ENCODE measurements around the gene PALLD.

The PALLD gene

DNA sequence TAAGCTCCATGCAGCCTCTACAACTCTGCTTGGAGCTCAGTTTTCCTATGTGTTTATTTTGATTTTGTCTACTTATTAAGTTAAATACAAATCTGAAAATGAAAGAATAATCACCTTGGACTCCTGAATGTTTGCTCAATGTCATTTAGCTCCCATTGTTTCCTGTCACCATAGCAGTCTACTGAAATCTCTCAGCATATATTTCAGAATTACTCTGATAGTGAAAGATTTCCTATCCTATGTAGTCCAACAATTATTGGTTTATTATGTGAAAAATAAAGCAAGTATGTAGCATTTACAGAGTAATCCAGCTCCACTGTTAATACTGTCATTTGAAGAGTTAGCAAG, 344.8 kb downstream of the PALLD start:
- no peak for DNase-seq (ENCODE audit: low read depth)

DNA sequence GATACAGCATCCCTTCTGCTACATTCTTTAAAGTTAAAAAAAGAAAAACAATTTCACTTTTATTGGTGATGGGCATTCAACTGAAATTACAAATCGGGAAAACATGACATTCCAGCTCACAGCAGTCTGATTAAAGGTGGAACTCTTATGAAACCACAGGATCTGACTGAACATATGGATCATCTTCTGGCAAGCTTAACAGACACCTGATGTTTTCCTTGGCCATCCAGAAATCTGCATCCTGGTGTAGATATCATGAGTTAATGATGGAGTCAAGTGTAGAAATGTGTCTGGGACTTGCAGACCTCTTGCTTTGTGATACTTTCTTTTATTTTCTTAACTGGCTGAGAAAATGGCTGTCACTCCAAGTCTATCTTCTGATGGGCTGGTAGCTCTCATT, 345.3 kb downstream of the PALLD start:
- no peak for DNase-seq (ENCODE audit: low read depth)
- H3K4me3 ChIP-seq (ENCODE audit: low read length): no peak overlapping the region
- TF ChIP-seq, protein P1, sequence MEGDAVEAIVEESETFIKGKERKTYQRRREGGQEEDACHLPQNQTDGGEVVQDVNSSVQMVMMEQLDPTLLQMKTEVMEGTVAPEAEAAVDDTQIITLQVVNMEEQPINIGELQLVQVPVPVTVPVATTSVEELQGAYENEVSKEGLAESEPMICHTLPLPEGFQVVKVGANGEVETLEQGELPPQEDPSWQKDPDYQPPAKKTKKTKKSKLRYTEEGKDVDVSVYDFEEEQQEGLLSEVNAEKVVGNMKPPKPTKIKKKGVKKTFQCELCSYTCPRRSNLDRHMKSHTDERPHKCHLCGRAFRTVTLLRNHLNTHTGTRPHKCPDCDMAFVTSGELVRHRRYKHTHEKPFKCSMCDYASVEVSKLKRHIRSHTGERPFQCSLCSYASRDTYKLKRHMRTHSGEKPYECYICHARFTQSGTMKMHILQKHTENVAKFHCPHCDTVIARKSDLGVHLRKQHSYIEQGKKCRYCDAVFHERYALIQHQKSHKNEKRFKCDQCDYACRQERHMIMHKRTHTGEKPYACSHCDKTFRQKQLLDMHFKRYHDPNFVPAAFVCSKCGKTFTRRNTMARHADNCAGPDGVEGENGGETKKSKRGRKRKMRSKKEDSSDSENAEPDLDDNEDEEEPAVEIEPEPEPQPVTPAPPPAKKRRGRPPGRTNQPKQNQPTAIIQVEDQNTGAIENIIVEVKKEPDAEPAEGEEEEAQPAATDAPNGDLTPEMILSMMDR (conservative IDR thresholded peaks at IDR 0.05; ENCODE audit: low read depth, low read length): no peak

More for the DNA sequence above, 344.8 kb downstream of the PALLD start:
- H3K4me3 ChIP-seq (ENCODE audit: low read length): no peak overlapping the region
- TF ChIP-seq, protein P1 (conservative IDR thresholded peaks at IDR 0.05; ENCODE audit: low read depth, low read length): no peak

DNA sequence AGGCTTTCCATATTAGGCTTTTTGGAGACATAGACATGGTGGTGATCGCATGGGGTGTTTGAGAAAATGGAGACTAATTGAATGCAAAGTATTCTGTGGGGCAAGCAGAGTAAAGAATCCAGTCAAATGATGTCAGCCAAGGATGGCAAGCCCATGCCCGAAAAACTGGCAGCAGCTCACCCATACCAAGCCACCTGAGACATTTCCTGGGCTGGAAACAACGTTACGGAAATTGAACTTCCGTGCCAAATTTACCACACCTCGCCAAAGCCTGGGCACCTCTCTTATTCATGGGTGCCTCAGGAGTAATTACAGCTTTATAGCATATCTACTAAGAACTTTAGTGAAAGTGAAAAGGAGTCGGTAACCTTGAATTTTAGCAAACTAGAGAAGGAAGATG, 346.8 kb downstream of the PALLD start:
- TF ChIP-seq, protein P1 (conservative IDR thresholded peaks at IDR 0.05; ENCODE audit: low read depth, low read length): no peak
- no peak for DNase-seq (ENCODE audit: low read depth)
- no peak overlapping the region for H3K4me3 ChIP-seq (ENCODE audit: low read length)

DNA sequence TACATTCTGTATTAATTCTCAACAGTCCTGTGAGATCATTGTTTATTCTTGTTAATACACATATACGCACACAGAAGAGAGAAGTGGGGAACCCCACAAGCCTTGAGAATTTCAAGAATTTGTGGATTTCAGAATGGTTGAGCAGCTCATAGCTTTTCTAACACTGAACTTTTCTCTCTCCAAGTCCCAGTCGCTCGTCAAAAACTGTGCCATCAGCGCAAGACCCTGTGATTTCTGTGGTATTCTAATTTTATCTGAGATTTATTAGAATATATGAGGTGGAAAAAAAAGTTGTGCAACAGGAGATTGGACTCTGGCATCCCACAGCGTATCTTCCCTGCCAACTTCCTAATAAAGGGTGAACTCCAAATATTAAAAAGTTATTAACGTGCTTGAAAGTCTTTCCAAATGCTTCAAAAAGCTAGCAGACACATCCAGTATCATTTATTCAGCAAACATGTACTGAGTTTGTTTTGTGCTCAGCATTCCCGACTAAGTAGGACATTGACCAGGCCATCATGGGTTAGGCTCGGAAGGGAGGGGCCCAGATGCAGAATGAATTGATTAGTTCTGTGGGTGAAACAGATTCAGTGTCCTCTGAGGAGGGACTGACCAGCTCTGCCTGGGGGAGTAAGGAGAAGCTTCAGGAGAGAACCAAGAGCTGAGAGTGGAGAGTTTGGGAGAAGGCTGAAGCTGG, 347.6 kb downstream of the PALLD start:
- TF ChIP-seq, protein P1 (conservative IDR thresholded peaks at IDR 0.05; ENCODE audit: low read depth, low read length): no peak
- H3K4me3 ChIP-seq (ENCODE audit: low read length): no peak overlapping the region
- DNase-seq (ENCODE audit: low read depth): no peak

DNA sequence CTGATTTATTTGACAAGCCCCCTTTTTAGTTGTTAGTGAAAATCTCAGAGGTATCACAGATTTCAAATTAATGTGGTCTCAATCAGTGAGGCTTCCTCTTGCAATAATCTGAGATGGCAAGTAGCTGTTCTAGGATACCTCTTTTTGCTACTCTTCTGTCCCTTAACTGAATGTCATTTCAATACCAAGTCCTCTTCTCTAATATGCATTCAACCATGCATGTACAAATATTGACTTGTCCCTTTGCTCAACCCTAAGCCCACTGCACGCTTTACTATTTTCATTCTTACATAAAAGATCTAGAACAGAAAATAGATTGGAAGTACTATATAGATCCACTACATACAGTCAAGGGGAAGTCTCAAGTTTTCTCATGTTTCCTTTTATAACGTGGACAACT, 349.0 kb downstream of the PALLD start:
- no peak overlapping the region for H3K4me3 ChIP-seq (ENCODE audit: low read length)
- TF ChIP-seq, protein P1 (conservative IDR thresholded peaks at IDR 0.05; ENCODE audit: low read depth, low read length): no peak
- DNase-seq (ENCODE audit: low read depth): no peak

DNA sequence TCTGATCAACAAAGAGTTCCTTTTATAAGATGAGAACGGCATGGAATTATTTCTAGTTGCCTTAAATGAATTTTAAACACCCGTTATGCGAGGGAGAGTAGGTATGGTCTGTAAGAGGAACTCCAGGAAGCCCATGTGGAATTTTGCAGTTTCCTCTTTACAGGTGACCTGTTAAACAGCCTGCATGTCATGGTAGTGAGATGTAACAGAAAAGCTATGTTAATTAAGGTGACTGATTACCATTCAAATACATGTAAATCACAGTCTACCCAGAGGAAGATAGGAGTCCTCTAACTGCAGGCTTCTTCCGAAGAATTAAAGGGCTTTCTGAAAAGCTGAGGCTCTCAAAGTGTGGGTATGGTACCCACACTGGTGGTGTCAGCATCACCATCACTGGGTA, 349.6 kb downstream of the PALLD start:
- DNase-seq (ENCODE audit: low read depth): no peak
- no peak overlapping the region for H3K4me3 ChIP-seq (ENCODE audit: low read length)
- TF ChIP-seq, protein P1 (conservative IDR thresholded peaks at IDR 0.05; ENCODE audit: low read depth, low read length): no peak

DNA sequence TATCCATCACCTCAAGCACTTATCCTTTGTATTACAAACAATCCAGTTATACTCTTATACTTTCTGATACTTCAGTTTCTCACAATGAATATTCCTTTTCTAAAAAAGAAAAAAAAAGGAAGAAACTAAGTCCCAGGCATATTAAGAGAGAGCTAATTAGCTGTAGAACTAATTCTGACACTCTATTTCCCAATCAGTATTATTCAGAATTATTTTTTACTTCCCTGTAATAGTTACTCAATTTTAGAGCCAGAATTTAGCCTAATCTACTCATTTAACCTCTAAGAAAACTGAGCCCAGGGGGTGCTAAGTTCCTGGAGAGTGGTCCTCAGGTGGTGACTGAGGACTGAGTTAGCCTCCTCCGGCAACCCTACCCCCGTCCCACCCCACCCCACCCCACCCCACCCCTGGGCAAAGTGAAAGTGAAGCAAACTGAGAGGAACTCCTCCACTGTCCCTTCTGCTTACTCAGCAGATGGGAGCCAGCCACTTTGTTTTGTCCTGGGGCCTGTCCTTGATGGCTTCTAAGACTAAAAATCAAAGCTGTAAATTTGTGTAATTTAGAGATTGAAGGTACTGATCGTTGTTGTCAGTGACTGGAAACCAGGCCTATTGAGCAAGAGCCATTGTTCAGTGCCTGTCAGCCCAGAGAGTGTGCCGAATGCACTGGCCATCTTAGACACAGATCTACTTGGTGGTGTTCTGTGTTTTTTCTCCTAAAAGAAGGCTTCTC, 351.1 kb downstream of the PALLD start:
- no peak overlapping the region for H3K4me3 ChIP-seq (ENCODE audit: low read length)
- TF ChIP-seq, protein P1 (conservative IDR thresholded peaks at IDR 0.05; ENCODE audit: low read depth, low read length): no peak
- DNase-seq (ENCODE audit: low read depth): no peak

Data from retinal pigment epithelial cell (primary cell).